ENCODE measurements around the gene GPR62. TPM values are rescaled to one million over a fixed set of nuclear protein-coding genes. Genes with fewer than 3 reads are reported as not detected.

GPR62 gene, protein sequence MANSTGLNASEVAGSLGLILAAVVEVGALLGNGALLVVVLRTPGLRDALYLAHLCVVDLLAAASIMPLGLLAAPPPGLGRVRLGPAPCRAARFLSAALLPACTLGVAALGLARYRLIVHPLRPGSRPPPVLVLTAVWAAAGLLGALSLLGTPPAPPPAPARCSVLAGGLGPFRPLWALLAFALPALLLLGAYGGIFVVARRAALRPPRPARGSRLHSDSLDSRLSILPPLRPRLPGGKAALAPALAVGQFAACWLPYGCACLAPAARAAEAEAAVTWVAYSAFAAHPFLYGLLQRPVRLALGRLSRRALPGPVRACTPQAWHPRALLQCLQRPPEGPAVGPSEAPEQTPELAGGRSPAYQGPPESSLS
- under 1 TPM; 0.23 to 0.83 (median 0.36) TPM for total RNA-seq
- under 1 TPM; 0.15 to 0.22 TPM for polyA plus RNA-seq
- long read RNA-seq, donor 1, partial matches to known transcripts, result 0 of 1 reads
- long read RNA-seq, donor 1, other reads (novel, unspliced or antisense), result 0 of 1 reads
- long read RNA-seq, donor 2, transcript GPR62-201 (1 exons, 2,191 nt), result major isoform, 25 of 25 reads
- long read RNA-seq, donor 2, partial matches to known transcripts, result 0 of 25 reads
- long read RNA-seq, donor 2, other reads (novel, unspliced or antisense), result 0 of 25 reads
- long read RNA-seq, donor 3, partial matches to known transcripts, result 0 of 1 reads
- long read RNA-seq, donor 3, other reads (novel, unspliced or antisense), result 0 of 1 reads

GRCh38 chr3:51955175-51955892 is at the start of gene GPR62:
TSS of gene GPR62 (plus strand) at chr3:51955381. CDS start at chr3:51955653, 272 bp downstream.
- peaks cover 4% of the 10 kb centered on the region for H3K4me1 ChIP-seq (ENCODE audit: insufficient read depth)
- no peaks in the 10 kb centered on the region for H3K9me3 ChIP-seq
- H3K36me3 ChIP-seq, result no peaks in the 10 kb centered on the region
- peak within 1 kb of the TSS; percentile 39 for H3K4me3 ChIP-seq
- H3K27me3 ChIP-seq, result no peaks in the 10 kb centered on the region
- WGBS, 3 donors, result 22 to 29% (median 28%) methylated on average over 31 to 33 of the region's 33 CpGs
- peak in 2 of 5 donors; percentile 18 to 43 for DNase-seq
- intact Hi-C loops (cut with DNase I), result no loop called here
- TF ChIP-seq POLR2A (IDR thresholded peaks at IDR 0.05) (no peak), CTCF (IDR thresholded peaks at IDR 0.05) (no peak), EP300 (IDR thresholded peaks at IDR 0.05) (no peak)
- H3K27ac ChIP-seq, result peak within 1 kb of the TSS in 1 of 2 donors; percentile 86

- H3K27ac ChIP-seq, result no peak overlapping the region
- no peaks in the 10 kb centered on the region for H3K4me1 ChIP-seq (ENCODE audit: insufficient read depth)
- no peak overlapping the region for H3K4me3 ChIP-seq
- 79 to 82% (median 80%) methylated on average over 4 of the region's 4 CpGs for WGBS, 3 donors
- H3K27me3 ChIP-seq, result no peaks in the 10 kb centered on the region
- intact Hi-C loops (cut with DNase I), result no loop called here
- H3K9me3 ChIP-seq, result no peaks in the 10 kb centered on the region
- DNase-seq, result no peak
- no peaks in the 10 kb centered on the region for H3K36me3 ChIP-seq
- TF ChIP-seq POLR2A (IDR thresholded peaks at IDR 0.05), result no peak
- TF ChIP-seq EP300 (IDR thresholded peaks at IDR 0.05), result no peak
- TF ChIP-seq CTCF (IDR thresholded peaks at IDR 0.05), result no peak
Measured at GRCh38 chr3:51908026-51908425, 47.2 kb upstream of the GPR62 start.

DNA sequence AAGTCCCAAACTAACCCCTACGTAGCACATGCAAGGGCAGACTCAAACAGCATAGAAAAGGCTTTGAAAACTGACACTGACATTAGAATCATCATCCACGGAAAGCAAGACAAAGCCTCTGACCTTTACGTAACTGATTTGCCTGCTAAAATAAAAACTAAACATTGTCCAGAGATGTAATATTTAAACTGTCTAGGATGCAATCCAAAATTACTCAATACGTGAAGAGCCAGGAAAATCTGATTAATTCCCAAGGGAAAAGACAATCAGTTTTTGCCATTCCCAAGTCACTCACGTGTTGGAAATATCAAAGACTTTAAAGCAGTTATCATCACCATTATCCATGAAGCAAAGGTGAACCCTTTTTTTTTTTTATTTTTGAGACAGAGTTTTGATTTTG is 38.8 kb upstream of the GPR62 start:
- Histone ChIP-seq H3K9me3 (no peaks in the 10 kb centered on the region), H3K36me3 (no peaks in the 10 kb centered on the region), H3K27ac (no peak overlapping the region), H3K27me3 (no peaks in the 10 kb centered on the region), H3K4me1 (ENCODE audit: insufficient read depth) (no peaks in the 10 kb centered on the region), H3K4me3 (no peak overlapping the region)
- intact Hi-C loops (cut with DNase I), result no loop called here
- no peak for DNase-seq
- TF ChIP-seq EP300 (IDR thresholded peaks at IDR 0.05), result no peak
- TF ChIP-seq CTCF (IDR thresholded peaks at IDR 0.05), result no peak
- TF ChIP-seq POLR2A (IDR thresholded peaks at IDR 0.05), result no peak
- 44 to 55% (median 49%) methylated on average over 5 of the region's 5 CpGs for WGBS, 3 donors

DNA sequence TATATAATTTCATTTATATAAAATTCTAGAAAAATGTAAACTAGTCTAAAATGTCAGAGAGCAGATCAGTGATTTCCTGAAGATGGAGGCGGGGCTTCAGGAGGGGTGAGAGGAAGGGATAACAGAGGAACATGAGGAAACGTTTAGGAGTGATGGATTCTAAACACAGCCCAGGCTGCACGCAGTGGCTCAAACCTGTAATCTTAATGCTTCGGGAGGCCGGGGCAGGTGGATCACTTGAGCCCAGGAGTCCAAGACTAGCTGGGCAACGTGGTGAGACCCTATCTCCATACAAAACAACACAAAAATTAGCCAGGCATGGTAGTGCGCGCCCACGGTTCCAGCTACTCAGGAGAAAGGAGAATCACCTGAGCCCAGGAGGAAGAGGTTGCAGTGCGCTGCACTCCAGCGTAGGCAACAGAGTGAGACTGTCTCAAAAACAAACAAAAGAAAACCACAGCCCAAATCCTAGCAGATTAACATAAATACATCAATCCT is 34.1 kb upstream of the GPR62 start:
- H3K27ac ChIP-seq, result no peak overlapping the region
- H3K36me3 ChIP-seq, result no peaks in the 10 kb centered on the region
- H3K9me3 ChIP-seq, result no peaks in the 10 kb centered on the region
- DNase-seq, result no peak
- no peaks in the 10 kb centered on the region for H3K27me3 ChIP-seq
- no peaks in the 10 kb centered on the region for H3K4me1 ChIP-seq (ENCODE audit: insufficient read depth)
- no peak overlapping the region for H3K4me3 ChIP-seq
- TF ChIP-seq CTCF (IDR thresholded peaks at IDR 0.05), result no peak
- TF ChIP-seq EP300 (IDR thresholded peaks at IDR 0.05), result no peak
- TF ChIP-seq POLR2A (IDR thresholded peaks at IDR 0.05), result no peak
- intact Hi-C loops (cut with DNase I), result no loop called here
- WGBS, 3 donors, result 77 to 81% (median 80%) methylated on average over 11 of the region's 11 CpGs
